GM21717 (cell line): Measurements from ENCODE around the gene SREBF2.
"Not testable (repeated sequence)": the region's sequence is repeated elsewhere in the genome, so short reads cannot be mapped to it uniquely, and the experiment has no call there.

Source experiments
- ATAC-seq: cut with Tn5 transposase; IDR thresholded peaks from one replicate; pipeline ENCODE4 v1.9.1; 2021; ENCODE audit warnings: mild to moderate bottlenecking, moderate library complexity; ENCODE audit not compliant: unreplicated experiment

Gene SREBF2

GRCh38 chr22:41841085-41841712 lies 8.3 kb downstream of the SREBF2 start:
- no peak for ATAC-seq

- no peak for ATAC-seq
Observed at GRCh38 chr22:41842996-41843970, 10.4 kb downstream of the SREBF2 start.

GRCh38 chr22:41844036-41844435 lies 11.1 kb downstream of the SREBF2 start:
- no peak for ATAC-seq

- no peak for ATAC-seq
Observed at GRCh38 chr22:41844513-41844912, 11.6 kb downstream of the SREBF2 start.

- ATAC-seq: no peak
Observed at GRCh38 chr22:41845380-41846267, 12.7 kb downstream of the SREBF2 start.

DNA sequence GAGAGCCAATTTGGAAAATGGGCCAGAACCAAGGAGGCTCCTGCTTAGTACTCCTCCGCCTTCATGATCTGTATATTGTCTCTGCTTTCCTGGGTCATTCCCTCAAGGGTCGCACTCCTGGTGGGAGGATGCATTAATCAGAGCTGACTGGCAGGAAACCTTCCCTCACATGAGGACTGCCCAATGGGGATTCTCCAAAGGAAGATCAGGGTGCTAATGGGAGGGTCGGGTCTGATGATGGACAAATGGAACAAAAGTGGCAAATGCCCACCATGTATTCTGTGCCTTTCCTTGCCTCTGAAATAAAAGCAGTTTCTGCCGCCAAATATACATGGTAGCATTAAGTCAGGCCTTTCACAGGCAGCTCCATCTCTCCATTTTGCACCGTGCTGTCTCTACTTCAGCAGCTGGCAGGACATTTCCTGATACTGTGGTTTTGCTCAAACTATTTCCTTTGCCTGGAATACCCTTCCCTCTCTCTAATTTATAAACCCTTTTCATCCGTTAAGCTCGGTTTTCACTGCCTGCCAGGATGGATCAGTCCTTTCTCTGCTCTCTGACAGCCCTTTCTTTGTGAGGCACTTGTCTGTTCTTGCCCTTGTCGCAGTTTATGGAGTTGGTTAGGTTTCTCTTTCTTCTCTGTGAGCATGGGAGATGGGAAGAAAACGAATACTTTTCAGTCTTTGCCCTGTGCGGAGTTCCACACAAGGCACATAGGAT lies 13.5 kb downstream of the SREBF2 start:
- ATAC-seq: no peak

- no peak for ATAC-seq
Observed at GRCh38 chr22:41847300-41847699, 14.4 kb downstream of the SREBF2 start.

GRCh38 chr22:41848468-41848867 lies 15.6 kb downstream of the SREBF2 start:
- ATAC-seq: no peak

GRCh38 chr22:41856469-41856868 lies 23.6 kb downstream of the SREBF2 start:
- ATAC-seq: no peak

- ATAC-seq: no peak
Observed at GRCh38 chr22:41857155-41857859, 24.4 kb downstream of the SREBF2 start.

DNA sequence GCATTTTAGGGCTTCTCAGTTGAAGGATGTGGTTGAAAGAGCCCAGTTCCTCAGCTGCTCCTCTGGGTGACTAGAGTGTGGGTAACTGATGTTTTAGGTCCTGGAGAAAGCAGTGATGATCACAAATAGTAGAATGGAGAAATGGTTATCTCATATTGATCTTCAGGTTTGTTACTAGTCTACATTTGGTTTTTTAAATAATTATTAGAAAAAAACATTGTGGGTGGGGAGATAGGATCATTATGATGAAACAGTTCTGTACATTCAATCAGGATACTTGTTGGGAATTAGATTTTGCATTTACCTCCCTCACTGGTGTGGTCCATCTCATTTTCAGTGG lies 24.9 kb downstream of the SREBF2 start:
- ATAC-seq: no peak

- ATAC-seq: peak; percentile 34
Observed at GRCh38 chr22:41862160-41862529, 29.2 kb downstream of the SREBF2 start.

DNA sequence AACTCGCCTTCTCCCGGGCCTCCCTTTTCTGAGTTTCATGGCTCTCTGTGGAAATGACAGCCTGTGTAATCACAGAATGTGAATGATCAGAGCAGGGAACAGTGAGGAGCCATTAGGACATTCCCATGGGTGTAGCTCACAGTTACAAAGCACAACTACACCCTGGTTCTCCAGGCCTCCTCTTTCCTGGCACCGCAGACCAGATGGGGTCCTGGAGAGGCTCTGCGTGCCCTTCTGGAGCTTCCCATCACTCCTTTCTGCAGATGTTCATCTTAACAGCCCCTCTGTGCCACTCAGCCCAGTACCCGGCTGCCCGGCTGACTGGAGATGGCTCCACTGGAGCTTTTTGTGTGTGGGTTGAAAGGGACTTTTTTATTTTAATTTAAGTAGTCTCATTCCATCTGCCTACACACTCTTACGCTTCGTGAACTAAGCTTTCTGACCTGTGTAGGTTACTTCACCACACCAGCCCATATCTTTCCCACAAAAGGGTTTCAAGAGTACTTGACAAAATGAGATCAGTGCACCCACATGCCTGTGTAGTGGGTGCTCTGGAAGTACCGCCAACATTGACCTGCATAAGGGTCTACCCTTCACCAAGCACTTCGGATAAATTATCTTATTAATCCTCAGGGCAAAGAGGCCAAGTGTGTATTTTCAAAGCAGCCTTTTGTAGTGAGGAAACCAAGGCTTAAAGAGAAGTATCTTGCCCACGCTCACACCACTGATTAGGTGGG lies 29.8 kb downstream of the SREBF2 start:
- ATAC-seq: peak; percentile 45

GRCh38 chr22:41863472-41863871 lies 30.6 kb downstream of the SREBF2 start:
- ATAC-seq: no peak

GRCh38 chr22:41868556-41868955 lies 35.7 kb downstream of the SREBF2 start:
- ATAC-seq: no peak

GRCh38 chr22:41870081-41870480 lies 37.2 kb downstream of the SREBF2 start:
- ATAC-seq: not testable (repeated sequence)

DNA sequence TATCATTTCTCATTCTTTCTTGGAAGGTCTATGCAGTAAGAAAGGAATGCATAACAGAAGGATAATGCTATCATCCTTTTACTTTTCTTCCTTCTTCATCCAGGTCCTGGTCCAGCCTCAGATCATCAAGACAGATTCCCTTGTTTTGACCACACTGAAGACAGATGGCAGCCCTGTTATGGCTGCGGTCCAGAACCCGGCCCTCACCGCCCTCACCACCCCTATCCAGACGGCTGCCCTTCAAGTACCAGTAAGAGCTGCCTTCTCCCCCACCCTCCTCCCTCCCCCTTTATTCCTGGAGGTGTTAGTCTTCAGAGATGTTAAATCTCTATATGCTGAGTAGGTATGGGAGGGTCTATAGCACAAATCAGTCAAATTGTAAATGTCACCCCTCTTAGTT lies 37.9 kb downstream of the SREBF2 start:
- ATAC-seq: no peak

DNA sequence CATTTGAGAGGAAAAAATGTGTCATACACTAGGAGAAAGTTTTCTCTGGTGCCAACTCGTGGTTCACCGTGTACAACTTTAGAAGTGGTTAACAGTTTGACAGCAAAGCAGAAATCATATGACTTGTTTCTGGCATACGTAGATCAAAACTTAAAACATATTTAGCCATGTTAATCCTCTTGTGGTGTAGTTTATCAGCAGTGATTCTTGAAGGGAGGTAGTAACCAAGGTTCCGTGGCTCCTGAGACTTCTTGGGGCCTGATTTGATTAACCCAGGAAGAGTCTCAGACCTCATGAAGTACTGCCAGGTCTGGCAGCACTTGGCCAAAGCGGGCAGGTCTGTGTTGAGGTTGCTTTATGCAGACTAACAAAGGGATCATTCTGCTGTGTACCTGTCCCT lies 40.5 kb downstream of the SREBF2 start:
- no peak for ATAC-seq

DNA sequence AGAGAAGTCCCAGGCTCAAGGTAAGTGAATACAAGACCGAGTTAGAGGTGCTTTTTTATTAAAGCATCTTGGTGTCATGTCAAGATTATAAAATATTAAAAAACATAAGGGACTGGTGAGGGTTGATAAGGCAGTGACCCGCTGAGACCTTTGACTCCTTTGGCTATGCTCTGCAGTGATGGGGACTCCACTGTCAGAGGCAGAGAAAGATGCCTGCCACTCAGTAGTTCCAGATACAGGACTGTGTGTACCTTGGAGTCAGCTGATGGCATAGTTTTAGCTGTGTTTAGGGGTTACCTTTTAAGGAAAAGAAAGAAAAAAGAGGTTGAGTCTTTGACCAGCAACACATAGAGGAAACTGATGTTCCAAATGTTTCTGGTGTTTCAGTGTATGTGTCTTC lies 41.2 kb downstream of the SREBF2 start:
- ATAC-seq: no peak
